Lung microvascular endothelial cell (primary cell): Measurements from ENCODE around the gene HLA-E. TPM values are rescaled to one million over a fixed set of nuclear protein-coding genes. Genes with fewer than 3 reads are reported as not detected.
"Not testable (repeated sequence)": the region's sequence is repeated elsewhere in the genome, so short reads cannot be mapped to it uniquely, and the experiment has no call there.

ENCODE experiments used
- DNase-seq, 2 donors: peaks; one replicate each; pipeline versions ENCODE4 v3.0.0 to v3.0.0-alpha.2; 2010; ENCODE audit warnings: low read depth in 2 of 2
- total RNA-seq: library from RNA; depleted of rRNA; stranded (reverse); fragments of >200 nt; gene quantifications from 2 replicates; pipeline ENCODE4 v1.2.1, GENCODE V29; 2014

Gene HLA-E
- total RNA-seq, 1 donor from 2014 or later = 959 TPM

GRCh38 chr6:30507849-30508827 is 18.8 kb downstream of the HLA-E start:
- DNase-seq = no peak

GRCh38 chr6:30508890-30509736 is 19.8 kb downstream of the HLA-E start:
- peak in 1 of 2 donors; percentile 73 for DNase-seq

GRCh38 chr6:30510419-30511168 is 21.3 kb downstream of the HLA-E start:
- DNase-seq = no peak

- no peak for DNase-seq
Observed at GRCh38 chr6:30511169-30511546, 21.8 kb downstream of the HLA-E start.

GRCh38 chr6:30513451-30513850 is 24.1 kb downstream of the HLA-E start:
- DNase-seq = no peak

- DNase-seq = no peak
Observed at GRCh38 chr6:30515106-30515505, 25.8 kb downstream of the HLA-E start.

DNA sequence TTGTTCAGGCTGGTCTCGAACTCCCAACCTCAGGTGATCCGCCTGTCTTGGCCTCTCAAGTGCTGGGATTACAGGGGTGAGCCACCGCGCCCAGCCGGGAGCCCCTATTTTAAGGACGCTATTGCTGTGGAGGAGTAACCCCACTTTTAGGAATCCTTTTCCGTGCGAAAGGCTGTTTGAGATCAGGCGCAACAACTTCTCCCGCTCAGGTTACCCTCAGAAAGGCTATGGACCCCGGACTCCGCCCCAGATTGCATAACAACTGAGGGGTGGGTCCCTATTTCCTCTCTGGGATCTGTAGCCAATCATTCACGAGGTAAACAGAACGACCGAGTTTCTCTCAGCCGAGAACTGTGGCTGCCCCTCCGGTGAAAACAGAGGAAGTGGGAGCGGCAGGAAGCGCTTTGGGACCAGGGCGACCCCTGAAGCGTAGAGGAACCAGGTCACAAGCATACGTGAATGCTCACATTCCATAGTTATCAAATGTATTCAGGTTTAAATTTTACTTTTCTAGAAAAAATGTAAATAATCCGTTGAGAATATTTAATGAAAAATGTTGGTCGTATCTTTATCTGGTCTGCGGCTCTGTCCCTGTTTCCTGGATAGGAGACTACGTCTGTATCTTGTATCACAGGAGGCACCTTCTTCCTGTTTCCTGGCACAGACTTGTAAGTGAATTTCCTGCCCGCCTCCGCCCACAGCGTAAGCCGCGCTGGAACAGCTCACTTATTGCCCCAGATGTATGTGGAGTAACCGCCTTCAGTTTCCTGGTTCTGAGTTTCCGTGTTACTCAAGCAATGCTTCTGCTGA is 26.8 kb downstream of the HLA-E start:
- peak; percentile 99 to 100 for DNase-seq

GRCh38 chr6:30516754-30517076 is 27.4 kb downstream of the HLA-E start:
- not testable (repeated sequence) for DNase-seq

- DNase-seq = not testable (repeated sequence)
Observed at GRCh38 chr6:30517767-30518504, 28.6 kb downstream of the HLA-E start.

DNA sequence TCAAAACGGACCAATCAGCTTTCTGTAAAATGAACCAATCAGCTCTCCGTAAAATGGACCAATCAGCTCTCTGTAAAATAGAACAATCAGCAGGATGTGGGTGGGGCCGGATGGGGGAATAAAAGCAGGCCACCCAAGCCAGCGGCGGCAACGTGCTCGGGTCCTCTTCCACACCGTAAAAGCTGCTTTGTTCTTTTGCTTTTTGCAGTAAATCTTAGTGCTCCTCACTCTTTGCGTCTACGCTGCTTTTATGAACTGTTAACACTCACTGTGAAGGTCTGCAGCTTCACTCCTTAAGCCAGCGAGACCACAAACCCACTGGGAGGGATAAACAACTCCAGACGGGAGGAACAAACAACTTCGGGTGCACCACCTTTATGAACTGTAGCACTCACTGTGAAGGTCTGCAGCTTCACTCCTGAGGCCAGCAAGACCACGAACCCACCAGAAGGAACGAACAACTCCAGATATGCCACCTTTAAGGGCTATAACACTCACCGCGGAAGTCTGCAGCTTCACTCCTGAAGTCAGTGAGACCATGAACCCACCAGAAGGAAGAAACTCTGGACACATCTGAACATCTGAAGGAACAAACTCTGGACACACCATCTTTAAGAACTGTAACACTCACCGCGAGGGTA is 29.3 kb downstream of the HLA-E start:
- DNase-seq = not testable (repeated sequence)

DNA sequence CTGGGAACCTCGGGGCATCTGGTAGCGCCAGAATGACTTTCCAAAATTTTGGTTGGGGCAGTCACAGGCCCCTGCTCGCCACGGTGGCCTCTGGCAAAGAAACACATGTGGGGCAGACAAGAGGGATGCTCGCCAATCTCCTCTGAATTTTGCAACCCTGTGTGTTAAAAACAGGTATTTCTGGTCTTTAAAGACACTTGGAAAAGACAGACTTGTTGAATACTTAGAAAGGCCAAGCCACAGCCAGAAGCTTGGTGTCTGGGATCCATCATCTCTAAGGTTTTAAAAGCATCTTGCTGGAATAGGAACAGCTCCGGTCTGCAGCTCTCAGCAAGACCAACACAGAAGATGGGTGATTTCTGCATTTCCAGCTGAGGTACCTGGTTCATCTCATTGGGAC is 31.2 kb downstream of the HLA-E start:
- DNase-seq = no peak

DNA sequence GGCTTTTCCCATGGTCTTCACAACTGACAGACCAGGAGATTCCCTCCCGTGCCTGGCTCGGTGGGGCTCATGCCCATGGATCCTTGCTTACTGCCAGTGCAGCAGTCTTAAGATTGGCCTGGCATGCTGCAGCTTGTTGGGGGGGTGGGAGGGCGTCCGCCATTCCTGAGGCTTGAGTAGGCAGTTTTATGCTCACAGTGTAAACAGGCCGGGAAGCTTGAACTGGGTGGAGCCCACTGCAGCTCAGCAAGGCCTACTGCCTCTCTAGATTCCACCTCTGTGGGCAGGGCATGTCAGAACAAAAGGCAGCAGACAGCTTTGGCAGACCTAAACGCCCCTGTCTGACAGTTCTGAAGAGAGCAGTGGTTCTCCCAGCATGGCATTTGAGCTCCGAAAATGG is 31.8 kb downstream of the HLA-E start:
- DNase-seq = peak in 1 of 2 donors; percentile 51

- DNase-seq = peak in 1 of 2 donors; percentile 30
Observed at GRCh38 chr6:30521952-30522351, 32.6 kb downstream of the HLA-E start.

GRCh38 chr6:30526444-30526843 is 37.1 kb downstream of the HLA-E start:
- not testable (repeated sequence) for DNase-seq

DNA sequence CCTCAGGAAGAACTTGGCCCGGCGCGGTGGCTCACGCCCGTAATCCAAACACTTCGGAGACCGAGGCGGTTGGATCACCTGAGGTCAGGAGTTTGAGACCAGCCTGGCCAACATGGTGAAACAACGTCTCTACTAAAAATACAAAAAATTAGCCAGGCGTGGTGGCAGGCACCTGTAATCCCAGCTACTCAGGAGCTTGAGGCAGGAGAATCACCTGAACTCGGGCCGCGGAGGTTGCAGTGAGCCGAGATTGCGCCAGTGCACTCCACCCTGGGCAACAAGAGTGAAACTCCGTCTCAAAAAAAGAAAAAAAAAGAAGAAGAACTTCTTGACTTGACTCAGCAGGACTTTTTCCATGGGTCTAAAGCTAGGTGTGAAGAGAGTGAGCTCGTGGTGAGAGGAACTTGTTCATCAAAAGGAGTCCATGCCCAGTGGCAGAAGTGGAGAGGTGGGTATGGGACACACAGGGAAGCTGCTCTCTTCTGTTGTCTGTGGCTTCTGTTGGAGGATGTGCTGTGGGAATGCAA is 40.1 kb downstream of the HLA-E start:
- DNase-seq = not testable (repeated sequence)

GRCh38 chr6:30530014-30530413 is 40.7 kb downstream of the HLA-E start:
- no peak for DNase-seq

DNA sequence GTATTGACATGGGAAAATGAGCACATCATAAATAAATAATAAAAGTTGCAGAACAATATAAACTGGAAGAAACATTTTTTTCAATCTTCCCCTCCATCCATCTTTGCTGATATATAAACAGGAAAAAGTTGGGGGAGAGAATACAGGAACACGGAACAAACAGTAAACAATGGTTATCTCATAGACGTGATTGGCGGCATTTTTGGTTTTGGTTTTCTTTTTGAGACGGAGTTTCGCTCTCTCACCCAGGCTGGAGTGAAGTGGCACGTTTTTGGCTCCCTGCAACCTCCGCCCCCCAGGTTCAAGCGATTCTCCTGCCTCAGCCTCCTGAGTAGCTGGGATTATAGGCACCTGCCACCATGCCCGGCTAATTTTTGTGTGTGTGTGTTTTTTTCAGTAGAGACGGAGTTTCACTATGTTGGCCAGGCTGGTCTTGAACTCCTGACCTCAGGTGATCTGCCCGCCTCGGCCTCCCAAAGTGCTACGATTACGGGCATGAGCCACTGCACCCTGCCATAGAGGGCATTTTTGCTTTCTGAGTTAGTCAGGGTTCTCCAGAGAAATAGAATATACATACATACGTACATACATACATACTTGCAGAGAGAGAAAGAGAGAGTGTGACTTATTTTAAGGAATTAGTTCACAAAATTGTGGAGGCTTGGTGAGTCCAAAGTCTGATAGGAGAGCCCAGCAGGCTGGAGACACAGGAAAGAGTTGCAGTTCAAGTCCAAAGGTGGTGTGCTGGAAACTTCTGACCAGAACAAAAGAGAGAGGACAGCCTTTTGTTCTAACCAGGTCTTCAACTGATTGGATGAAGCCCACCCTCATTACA is 44.4 kb downstream of the HLA-E start:
- DNase-seq = peak in 1 of 2 donors; percentile 14

DNA sequence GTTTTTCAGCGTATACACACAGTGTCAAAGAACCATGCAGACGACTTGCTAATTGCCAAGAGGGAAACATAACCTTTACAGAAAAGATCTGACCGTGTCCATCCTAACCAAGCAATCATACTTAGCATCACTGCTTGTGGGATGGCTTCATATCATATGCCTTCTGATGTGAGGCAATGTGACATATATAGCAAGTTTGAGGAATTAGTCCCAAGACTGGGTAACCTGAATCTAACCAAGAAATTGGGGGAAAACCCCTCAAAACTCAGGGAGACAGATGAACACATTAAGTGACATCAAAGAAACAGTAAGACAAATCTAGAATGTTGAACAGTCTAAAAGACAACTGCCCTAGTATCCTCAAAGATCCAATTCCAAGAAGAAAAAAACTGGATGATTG is 48.6 kb downstream of the HLA-E start:
- no peak for DNase-seq
